Gastrocnemius medialis (tissue), 4 donors: ENCODE results near the gene TAOK3. TPM values are rescaled to one million over a fixed set of nuclear protein-coding genes. Genes with fewer than 3 reads are reported as not detected.

ENCODE experiments used
- ATAC-seq, 2 donors: fragments of 150-250 bp; one replicate each; pipeline ENCODE4 v1.9.1; 2016
- DNase-seq, 2 donors: peaks; one replicate each; pipeline ENCODE4 v3.0.0-alpha.2; 2019
- H3K27ac ChIP-seq, 4 donors: fragments of 200-600 bp; sonication (generic); 1 replicate in 1 of 4; 2 replicates in 3 of 4; pipeline ENCODE4 v1.5.1; 2016 to 2018; ENCODE audit warnings: mild to moderate bottlenecking in 2 of 4, moderate library complexity in 1 of 4
- H3K27me3 ChIP-seq, 3 donors: fragments of 200-600 bp; sonication (generic) in 2 of 3; 1 replicate in 1 of 3; 2 replicates in 2 of 3; pipeline versions ENCODE4 v1.5.1 to v1.6.0; 2016 to 2019; ENCODE audit warnings: mild to moderate bottlenecking in 1 of 3, moderate library complexity in 1 of 3
- H3K36me3 ChIP-seq, 2 donors: fragments of 200-600 bp; sonication (generic) in 1 of 2; one replicate each; pipeline ENCODE4 v1.5.1; 2017 to 2018
- H3K4me1 ChIP-seq, 2 donors: fragments of 200-600 bp; sonication (generic) in 1 of 2; one replicate each; pipeline ENCODE4 v1.5.1; 2016 to 2017; ENCODE audit warnings: mild to moderate bottlenecking in 2 of 2
- H3K4me3 ChIP-seq, 4 donors: fragments of 200-600 bp; sonication (generic) in 3 of 4; 1 replicate in 1 of 4; 2 replicates in 3 of 4; pipeline ENCODE4 v1.5.1; 2016 to 2019; ENCODE audit warnings: mild to moderate bottlenecking in 2 of 4
- H3K9me3 ChIP-seq, 3 donors: fragments of 200-600 bp; sonication (generic) in 2 of 3; 1 replicate in 1 of 3; 2 replicates in 2 of 3; pipeline ENCODE4 v1.5.1; 2016 to 2019
- POLR2A ChIP-seq, 2 donors: fragments of 450-650 bp; IDR thresholded peaks; one replicate each; pipeline ENCODE4 v1.6.1; 2017; ENCODE audit warnings: antibody characterized with exemption in 2 of 2, mild to moderate bottlenecking in 2 of 2, moderate library complexity in 2 of 2
- in situ Hi-C, 4 donors: fragments of 200-750 bp; cut with MboI; loops; one replicate each; pipeline versions ENCODE4 v1.15.0 to v1.8.0; 2017; ENCODE audit warnings: low sequenced_read_pairs in 4 of 4
- intact Hi-C: fragments of 100-400 bp; cut with DNase I; formaldehyde crosslinking; loops from one replicate; pipeline ENCODE4 v1.15.1; 2023; ENCODE audit warnings: low total_unique reads
- total RNA-seq, 4 donors: library from RNA; depleted of rRNA; stranded (reverse); fragments of >200 nt; gene quantifications; one replicate each; pipeline versions ENCODE4 v1.1.0 to v1.2.3, GENCODE V29; 2016
- TF ChIP-seq, protein P1 (sequence below), 5 experiments: fragments of 450-650 bp in 3 of 5; fragments of 200-600 bp in 2 of 5; sonication (generic) in 2 of 5; IDR thresholded peaks in 4 of 5; conservative IDR thresholded peaks in 1 of 5; 1 replicate in 4 of 5; 2 replicates in 1 of 5; pipeline ENCODE4 v1.5.1; 2016 to 2019; ENCODE audit warnings: antibody characterized with exemption in 5 of 5, mild to moderate bottlenecking in 3 of 5, moderate library complexity in 3 of 5

Gene TAOK3
- total RNA-seq, 4 donors from 2014 or later: 13.5 to 24.5 (median 15.1) TPM

GRCh38 chr12:118188690-118189371 is 183.9 kb downstream of the TAOK3 start:
- DNase-seq (no peak), ATAC-seq (peak in 1 of 2 donors; percentile 30)
- intact Hi-C loops (no loop called here), in situ Hi-C loops (no loop called here)
- peak overlapping the region in 3 of 4 donors; percentile 19 to 74 (median 46) for H3K27ac ChIP-seq
- peak overlapping the region in 2 of 4 donors; percentile 3 to 42 for H3K4me3 ChIP-seq
- TF ChIP-seq POLR2A (IDR thresholded peaks at IDR 0.05): no peak
- TF ChIP-seq, protein P1, sequence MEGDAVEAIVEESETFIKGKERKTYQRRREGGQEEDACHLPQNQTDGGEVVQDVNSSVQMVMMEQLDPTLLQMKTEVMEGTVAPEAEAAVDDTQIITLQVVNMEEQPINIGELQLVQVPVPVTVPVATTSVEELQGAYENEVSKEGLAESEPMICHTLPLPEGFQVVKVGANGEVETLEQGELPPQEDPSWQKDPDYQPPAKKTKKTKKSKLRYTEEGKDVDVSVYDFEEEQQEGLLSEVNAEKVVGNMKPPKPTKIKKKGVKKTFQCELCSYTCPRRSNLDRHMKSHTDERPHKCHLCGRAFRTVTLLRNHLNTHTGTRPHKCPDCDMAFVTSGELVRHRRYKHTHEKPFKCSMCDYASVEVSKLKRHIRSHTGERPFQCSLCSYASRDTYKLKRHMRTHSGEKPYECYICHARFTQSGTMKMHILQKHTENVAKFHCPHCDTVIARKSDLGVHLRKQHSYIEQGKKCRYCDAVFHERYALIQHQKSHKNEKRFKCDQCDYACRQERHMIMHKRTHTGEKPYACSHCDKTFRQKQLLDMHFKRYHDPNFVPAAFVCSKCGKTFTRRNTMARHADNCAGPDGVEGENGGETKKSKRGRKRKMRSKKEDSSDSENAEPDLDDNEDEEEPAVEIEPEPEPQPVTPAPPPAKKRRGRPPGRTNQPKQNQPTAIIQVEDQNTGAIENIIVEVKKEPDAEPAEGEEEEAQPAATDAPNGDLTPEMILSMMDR (IDR thresholded peaks at IDR 0.05 in 4 of 5, conservative IDR thresholded peaks at IDR 0.05 in 1 of 5): no peak
- peaks cover 37 to 40% of the 10 kb centered on the region in 2 donors for H3K4me1 ChIP-seq
- H3K36me3 ChIP-seq: no peaks in the 10 kb centered on the region
- no peaks in the 10 kb centered on the region for H3K27me3 ChIP-seq
- H3K9me3 ChIP-seq: no peaks in the 10 kb centered on the region

GRCh38 chr12:118187751-118188435 is 184.8 kb downstream of the TAOK3 start:
- peak overlapping the region; percentile 16 to 74 (median 32) for H3K27ac ChIP-seq
- H3K4me1 ChIP-seq: peaks cover 44 to 49% of the 10 kb centered on the region in 2 donors
- DNase-seq: no peak
- intact Hi-C loops: no loop called here
- peak in 1 of 2 donors; percentile 39 for ATAC-seq
- no peak overlapping the region for H3K4me3 ChIP-seq
- no peaks in the 10 kb centered on the region for H3K27me3 ChIP-seq
- in situ Hi-C loops: no loop called here
- H3K36me3 ChIP-seq: no peaks in the 10 kb centered on the region
- no peak for TF ChIP-seq POLR2A (IDR thresholded peaks at IDR 0.05)
- TF ChIP-seq, protein P1 (IDR thresholded peaks at IDR 0.05 in 4 of 5, conservative IDR thresholded peaks at IDR 0.05 in 1 of 5): no peak
- no peaks in the 10 kb centered on the region for H3K9me3 ChIP-seq

DNA sequence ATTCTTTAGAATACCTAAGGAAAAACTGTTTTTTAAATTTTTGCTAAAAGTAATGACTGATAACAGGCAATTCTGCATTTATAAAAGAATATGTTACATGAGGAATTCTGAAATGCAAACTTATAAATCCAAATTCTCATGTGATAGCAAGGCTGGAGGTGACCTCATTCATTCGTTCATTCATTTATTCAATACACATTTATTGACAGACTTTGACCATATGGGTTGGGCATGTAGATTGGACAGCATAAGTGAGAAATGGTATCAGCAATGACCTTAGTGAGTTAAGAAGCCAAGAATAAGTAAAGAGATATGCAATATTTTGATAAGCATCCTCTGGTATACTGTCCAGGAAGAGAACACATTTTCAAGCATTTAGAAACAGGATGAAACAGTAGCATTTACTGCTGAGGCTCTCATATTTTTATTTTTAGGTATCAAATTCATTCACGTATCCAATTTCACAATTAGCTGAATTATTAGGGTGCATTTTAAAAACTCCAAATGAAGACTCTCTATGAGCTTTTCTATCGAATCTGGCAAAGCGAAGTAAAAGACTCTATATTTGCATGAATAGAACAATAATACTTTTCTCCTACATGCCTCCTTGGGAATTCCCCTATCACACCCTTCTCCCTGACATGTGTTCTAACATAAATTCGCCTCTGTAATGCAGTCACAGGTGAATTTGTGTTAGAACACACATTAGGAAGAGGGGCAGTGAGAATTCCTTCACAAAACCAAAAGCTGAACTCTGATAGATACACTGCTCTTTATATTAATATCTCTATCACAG is 186.9 kb downstream of the TAOK3 start:
- H3K4me1 ChIP-seq: peaks cover 37 to 53% of the 10 kb centered on the region in 2 donors
- H3K36me3 ChIP-seq: peaks cover 0 to 6% of the 10 kb centered on the region in 2 donors
- no peak for DNase-seq
- H3K9me3 ChIP-seq: no peaks in the 10 kb centered on the region
- no peak overlapping the region for H3K27ac ChIP-seq
- intact Hi-C loops: no loop called here
- in situ Hi-C loops: no loop called here
- no peak for ATAC-seq
- no peak overlapping the region for H3K4me3 ChIP-seq
- TF ChIP-seq, protein P1 (IDR thresholded peaks at IDR 0.05 in 4 of 5, conservative IDR thresholded peaks at IDR 0.05 in 1 of 5): no peak
- no peak for TF ChIP-seq POLR2A (IDR thresholded peaks at IDR 0.05)
- H3K27me3 ChIP-seq: no peaks in the 10 kb centered on the region

- ATAC-seq (no peak), DNase-seq (no peak)
- TF ChIP-seq, protein P1 (IDR thresholded peaks at IDR 0.05 in 4 of 5, conservative IDR thresholded peaks at IDR 0.05 in 1 of 5): no peak
- TF ChIP-seq POLR2A (IDR thresholded peaks at IDR 0.05): no peak
- Histone ChIP-seq H3K27ac (peak overlapping the region in 3 of 4 donors; percentile 35 to 64 (median 47)), H3K4me1 (peaks cover 19 to 32% of the 10 kb centered on the region in 2 donors), H3K27me3 (no peaks in the 10 kb centered on the region), H3K4me3 (no peak overlapping the region), H3K36me3 (peaks cover 2 to 19% of the 10 kb centered on the region in 2 donors), H3K9me3 (no peaks in the 10 kb centered on the region)
- intact Hi-C loops: loop anchor here (5.0 kb wide), 3 partner anchors 46 to 121 kb away; partner anchors contain the start of genes PEBP1 and WSB2
- in situ Hi-C loops: loop anchor here in 1 of 4 donors (5.0 kb wide), 1 partner anchor 194 kb away; the partner anchor contains the start of gene SUDS3
Measured at GRCh38 chr12:118183711-118184110, 189.0 kb downstream of the TAOK3 start.
